Trophoblast cell (in vitro differentiated cells and primary cell): Measurements from ENCODE around the gene MKNK1.
A peak's percentile ranks its signal among the peaks of the same experiment; 100 is the strongest.

Experiments
- DNase-seq, 2 donors: peaks; one replicate each; pipeline ENCODE4 v3.0.0-alpha.2; 2016
- H2AFZ ChIP-seq: 2 replicates; pipeline ENCODE4 v1.6.1; 2013; ENCODE audit warnings: low read length, moderate library complexity, mild to moderate bottlenecking; ENCODE audit not compliant: insufficient read depth, poor library complexity
- H2AK5ac ChIP-seq: 2 replicates; pipeline ENCODE4 v1.6.1; 2013; ENCODE audit warnings: mild to moderate bottlenecking, low read length
- H2BK120ac ChIP-seq: 2 replicates; pipeline ENCODE4 v1.6.1; 2013; ENCODE audit warnings: low read length, mild to moderate bottlenecking, moderate library complexity; ENCODE audit not compliant: insufficient read depth, poor library complexity
- H2BK12ac ChIP-seq: 2 replicates; pipeline ENCODE4 v1.6.1; 2013; ENCODE audit warnings: mild to moderate bottlenecking, low read length, moderate library complexity
- H2BK5ac ChIP-seq: 2 replicates; pipeline ENCODE4 v1.6.1; 2013; ENCODE audit warnings: low read length, low read depth, moderate library complexity, mild to moderate bottlenecking; ENCODE audit not compliant: poor library complexity
- H3K14ac ChIP-seq: 2 replicates; pipeline ENCODE4 v1.6.1; 2013; ENCODE audit warnings: mild to moderate bottlenecking, low read length
- H3K18ac ChIP-seq: 2 replicates; pipeline ENCODE4 v1.6.1; 2013; ENCODE audit warnings: mild to moderate bottlenecking, low read length
- H3K23ac ChIP-seq: 2 replicates; pipeline ENCODE4 v1.6.1; 2013; ENCODE audit warnings: low read length
- H3K27ac ChIP-seq: 2 replicates; pipeline ENCODE4 v1.5.1; 2013; ENCODE audit warnings: low read depth, mild to moderate bottlenecking, inconsistent platforms, low read length, moderate library complexity
- H3K27me3 ChIP-seq: 2 replicates; pipeline ENCODE4 v1.6.1; 2013; ENCODE audit warnings: inconsistent platforms, mild to moderate bottlenecking, low read length, moderate library complexity; ENCODE audit not compliant: insufficient read depth
- H3K36me3 ChIP-seq, 2 experiments: 1 replicate in 1 of 2; 2 replicates in 1 of 2; pipeline ENCODE4 v1.6.1; 2013; ENCODE audit warnings: low read length in 2 of 2, mild to moderate bottlenecking in 2 of 2, moderate library complexity in 1 of 2; ENCODE audit not compliant: insufficient read depth in 2 of 2, control insufficient read depth in 1 of 2
- H3K4ac ChIP-seq: 2 replicates; pipeline ENCODE4 v1.6.1; 2013; ENCODE audit warnings: low read depth, mild to moderate bottlenecking, low read length, moderate library complexity
- H3K4me1 ChIP-seq, 2 experiments: 1 replicate in 1 of 2; 2 replicates in 1 of 2; pipeline ENCODE4 v1.6.1; 2013; ENCODE audit warnings: low read length in 2 of 2, mild to moderate bottlenecking in 2 of 2, moderate library complexity in 1 of 2; ENCODE audit not compliant: insufficient read depth in 2 of 2, control insufficient read depth in 1 of 2
- H3K4me2 ChIP-seq: 2 replicates; pipeline ENCODE4 v1.6.1; 2013; ENCODE audit warnings: inconsistent platforms, mild to moderate bottlenecking, low read length, moderate library complexity
- H3K4me3 ChIP-seq: 2 replicates; pipeline ENCODE4 v1.5.1; 2013; ENCODE audit warnings: mild to moderate bottlenecking, low read depth, low read length, inconsistent platforms
- H3K79me1 ChIP-seq: one replicate; pipeline ENCODE4 v1.6.1; 2013; ENCODE audit warnings: low read length
- H3K79me2 ChIP-seq: 2 replicates; pipeline ENCODE4 v1.6.1; 2013; ENCODE audit warnings: low read length, mild to moderate bottlenecking; ENCODE audit not compliant: control insufficient read depth, insufficient read depth, poor library complexity
- H3K9ac ChIP-seq: 2 replicates; pipeline ENCODE4 v1.6.1; 2013; ENCODE audit warnings: mild to moderate bottlenecking, low read length
- H3K9me3 ChIP-seq: 2 replicates; pipeline ENCODE4 v1.6.1; 2013; ENCODE audit warnings: low read depth, mild to moderate bottlenecking, control low read depth, inconsistent platforms, low read length; ENCODE audit not compliant: insufficient read depth
- H4K12ac ChIP-seq: 2 replicates; pipeline ENCODE4 v1.6.1; 2013; ENCODE audit warnings: low read depth, mild to moderate bottlenecking, low read length, moderate library complexity
- H4K8ac ChIP-seq: 2 replicates; pipeline ENCODE4 v1.6.1; 2013; ENCODE audit warnings: low read depth, mild to moderate bottlenecking, low read length, moderate library complexity
- H4K91ac ChIP-seq: one replicate; pipeline ENCODE4 v1.6.1; 2013; ENCODE audit warnings: low read depth, mild to moderate bottlenecking, low read length, moderate library complexity
- WGBS: extraction: QIAGEN DNeasy Blood & Tissue Kit; methylation state at CpG from one replicate; pipeline ENCODE4 v1.1.7; 2013; ENCODE audit warnings: missing lambda C conversion rate; ENCODE audit not compliant: insufficient read length, insufficient coverage; ENCODE audit errors: extremely low coverage; 5-methylcytosine and 5-hydroxymethylcytosine counted together

Gene MKNK1

GRCh38 chr1:46650491-46650890 is 46.4 kb upstream of the MKNK1 start:
- Histone ChIP-seq H3K14ac (no peak overlapping the region), H2AFZ (no peak overlapping the region), H3K27me3 (no peaks in the 10 kb centered on the region), H3K18ac (no peak overlapping the region), H2AK5ac (no peak overlapping the region), H3K4me1 (no peaks in the 10 kb centered on the region), H3K4ac (no peak overlapping the region), H3K4me2 (no peak overlapping the region), H2BK5ac (no peak overlapping the region), H3K79me2 (no peaks in the 10 kb centered on the region), H3K36me3 (peaks cover 0 to 8% of the 10 kb centered on the region in 2 experiments), H4K12ac (no peak overlapping the region), H4K8ac (no peak overlapping the region), H4K91ac (no peak overlapping the region), H3K23ac (no peak overlapping the region), H3K79me1 (no peaks in the 10 kb centered on the region), H2BK120ac (no peak overlapping the region), H3K9me3 (no peaks in the 10 kb centered on the region), H3K27ac (no peak overlapping the region), H3K4me3 (no peak overlapping the region), H3K9ac (no peak overlapping the region), H2BK12ac (no peak overlapping the region)
- DNase-seq, result no peak
- no CpG with 5 or more reads among the region's 3 CpGs for WGBS

GRCh38 chr1:46649764-46650163 is 45.7 kb upstream of the MKNK1 start:
- no CpG with 5 or more reads among the region's 2 CpGs for WGBS
- Histone ChIP-seq H2BK5ac (no peak overlapping the region), H4K12ac (no peak overlapping the region), H2BK120ac (no peak overlapping the region), H4K8ac (no peak overlapping the region), H2AK5ac (no peak overlapping the region), H3K4ac (no peak overlapping the region), H3K27me3 (no peaks in the 10 kb centered on the region), H2BK12ac (no peak overlapping the region), H3K23ac (no peak overlapping the region), H3K4me3 (no peak overlapping the region), H3K27ac (no peak overlapping the region), H3K4me2 (no peak overlapping the region), H3K9me3 (no peaks in the 10 kb centered on the region), H3K79me1 (no peaks in the 10 kb centered on the region), H2AFZ (no peak overlapping the region), H3K14ac (no peak overlapping the region), H3K36me3 (peaks cover 0 to 8% of the 10 kb centered on the region in 2 experiments), H3K9ac (no peak overlapping the region), H3K18ac (no peak overlapping the region), H4K91ac (no peak overlapping the region), H3K4me1 (no peaks in the 10 kb centered on the region), H3K79me2 (no peaks in the 10 kb centered on the region)
- no peak for DNase-seq

- peak in 1 of 2 donors; percentile 87 for DNase-seq
- Histone ChIP-seq H3K36me3 (peaks cover 0 to 8% of the 10 kb centered on the region in 2 experiments), H3K4me1 (no peaks in the 10 kb centered on the region), H3K27ac (no peak overlapping the region), H2BK5ac (no peak overlapping the region), H2BK120ac (no peak overlapping the region), H4K91ac (no peak overlapping the region), H2AFZ (no peak overlapping the region), H4K12ac (no peak overlapping the region), H3K9me3 (no peaks in the 10 kb centered on the region), H2BK12ac (no peak overlapping the region), H3K4me2 (no peak overlapping the region), H3K4me3 (no peak overlapping the region), H3K27me3 (no peaks in the 10 kb centered on the region), H3K23ac (no peak overlapping the region), H3K79me2 (no peaks in the 10 kb centered on the region), H3K18ac (no peak overlapping the region), H2AK5ac (no peak overlapping the region), H3K79me1 (no peaks in the 10 kb centered on the region), H3K9ac (no peak overlapping the region), H3K4ac (no peak overlapping the region), H3K14ac (no peak overlapping the region), H4K8ac (no peak overlapping the region)
- WGBS, result no CpG with 5 or more reads among the region's 3 CpGs
These were observed 43.5 kb upstream of the MKNK1 start for GRCh38 chr1:46647611-46648010.

GRCh38 chr1:46646844-46647243 is 42.8 kb upstream of the MKNK1 start:
- Histone ChIP-seq H3K9me3 (no peaks in the 10 kb centered on the region), H3K79me1 (no peaks in the 10 kb centered on the region), H3K9ac (no peak overlapping the region), H3K4me2 (no peak overlapping the region), H4K8ac (no peak overlapping the region), H4K91ac (no peak overlapping the region), H4K12ac (no peak overlapping the region), H3K18ac (no peak overlapping the region), H3K14ac (no peak overlapping the region), H2BK5ac (no peak overlapping the region), H3K4ac (no peak overlapping the region), H3K27me3 (no peaks in the 10 kb centered on the region), H3K23ac (no peak overlapping the region), H3K27ac (no peak overlapping the region), H2AFZ (no peak overlapping the region), H3K36me3 (peaks cover 0 to 8% of the 10 kb centered on the region in 2 experiments), H3K4me3 (no peak overlapping the region), H3K79me2 (no peaks in the 10 kb centered on the region), H2AK5ac (no peak overlapping the region), H2BK12ac (no peak overlapping the region), H3K4me1 (no peaks in the 10 kb centered on the region), H2BK120ac (no peak overlapping the region)
- no peak for DNase-seq
- no CpG with 5 or more reads among the region's 2 CpGs for WGBS
